Tibial nerve (tissue), 4 donors: ENCODE results near the gene ULBP2. TPM values are rescaled to one million over a fixed set of nuclear protein-coding genes. Genes with fewer than 3 reads are reported as not detected.
"Not testable (repeated sequence)": the region's sequence is repeated elsewhere in the genome, so short reads cannot be mapped to it uniquely, and the experiment has no call there.

ENCODE experiments used
- DNase-seq, 2 donors: peaks; one replicate each; pipeline ENCODE4 v3.0.0-alpha.2; 2019; ENCODE audit warnings: low spot score in 2 of 2
- H3K27ac ChIP-seq, 4 donors: fragments of 200-600 bp; sonication (generic) in 3 of 4; one replicate each; pipeline ENCODE4 v1.5.1; 2017 to 2019; ENCODE audit warnings: mild to moderate bottlenecking in 1 of 4
- H3K27me3 ChIP-seq, 2 donors: fragments of 200-600 bp; sonication (generic) in 1 of 2; one replicate each; pipeline versions ENCODE4 v1.5.1 to v1.6.0; 2017 to 2019
- H3K36me3 ChIP-seq, 3 donors: fragments of 200-600 bp; sonication (generic); one replicate each; pipeline ENCODE4 v1.5.1; 2018 to 2019
- H3K4me1 ChIP-seq, 4 donors: fragments of 200-600 bp; sonication (generic) in 3 of 4; one replicate each; pipeline ENCODE4 v1.5.1; 2017 to 2019
- H3K4me3 ChIP-seq, 4 donors: fragments of 200-600 bp; sonication (generic) in 3 of 4; one replicate each; pipeline ENCODE4 v1.5.1; 2017 to 2019; ENCODE audit warnings: mild to moderate bottlenecking in 1 of 4, moderate library complexity in 1 of 4
- H3K9me3 ChIP-seq, 4 donors: fragments of 200-600 bp; sonication (generic) in 3 of 4; one replicate each; pipeline ENCODE4 v1.5.1; 2017 to 2019
- EP300 ChIP-seq, 2 donors: sonication (generic); formaldehyde crosslinking; IDR thresholded peaks; one replicate each; pipeline ENCODE4 v1.6.1; 2017; ENCODE audit warnings: antibody characterized with exemption in 2 of 2, mild to moderate bottlenecking in 1 of 2
- POLR2A ChIP-seq, 2 donors: fragments of 450-650 bp; IDR thresholded peaks; one replicate each; pipeline ENCODE4 v1.6.1; 2017; ENCODE audit warnings: antibody characterized with exemption in 2 of 2, mild to moderate bottlenecking in 2 of 2, moderate library complexity in 2 of 2
- WGBS, 2 donors: methylation state at CpG; one replicate each; pipeline ENCODE4 v1.1.5; 2018; 5-methylcytosine and 5-hydroxymethylcytosine counted together
- total RNA-seq, 4 donors: library from RNA; depleted of rRNA; stranded (reverse); fragments of >200 nt; gene quantifications; one replicate each; pipeline ENCODE4 v1.1.0, GENCODE V29; 2016
- TF ChIP-seq, protein P1 (sequence below), 5 experiments: fragments of 200-600 bp in 3 of 5; fragments of 450-650 bp in 2 of 5; sonication (generic) in 3 of 5; IDR thresholded peaks; one replicate each; pipeline ENCODE4 v1.5.1; 2016 to 2019; ENCODE audit warnings: antibody characterized with exemption in 5 of 5, mild to moderate bottlenecking in 3 of 5, moderate library complexity in 2 of 5

Gene ULBP2
- total RNA-seq, 4 donors from 2014 or later = 0.22 TPM; not detected in 3

DNA sequence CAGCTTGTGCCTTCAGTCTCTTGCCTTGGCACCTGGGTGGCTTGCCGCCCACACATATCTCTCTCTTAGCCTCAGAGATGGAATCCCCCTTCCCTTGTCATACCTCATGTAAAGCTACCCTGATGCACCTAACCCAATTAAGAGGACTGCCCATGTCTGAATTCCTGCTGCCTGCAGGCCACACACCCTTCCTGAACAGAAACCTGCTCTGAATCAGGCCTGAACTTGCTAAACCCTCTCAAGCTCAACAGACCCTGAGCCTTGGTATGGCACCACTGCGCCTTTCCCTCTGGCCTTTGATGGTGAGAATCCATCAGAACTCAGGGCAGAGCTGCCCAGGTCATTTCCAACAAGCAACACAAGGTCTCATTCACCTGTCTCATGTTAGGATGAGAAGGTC, 24.1 kb upstream of the ULBP2 start:
- WGBS, 2 donors = 81 to 95% methylated on average over 2 of the region's 2 CpGs
- no peak for DNase-seq

DNA sequence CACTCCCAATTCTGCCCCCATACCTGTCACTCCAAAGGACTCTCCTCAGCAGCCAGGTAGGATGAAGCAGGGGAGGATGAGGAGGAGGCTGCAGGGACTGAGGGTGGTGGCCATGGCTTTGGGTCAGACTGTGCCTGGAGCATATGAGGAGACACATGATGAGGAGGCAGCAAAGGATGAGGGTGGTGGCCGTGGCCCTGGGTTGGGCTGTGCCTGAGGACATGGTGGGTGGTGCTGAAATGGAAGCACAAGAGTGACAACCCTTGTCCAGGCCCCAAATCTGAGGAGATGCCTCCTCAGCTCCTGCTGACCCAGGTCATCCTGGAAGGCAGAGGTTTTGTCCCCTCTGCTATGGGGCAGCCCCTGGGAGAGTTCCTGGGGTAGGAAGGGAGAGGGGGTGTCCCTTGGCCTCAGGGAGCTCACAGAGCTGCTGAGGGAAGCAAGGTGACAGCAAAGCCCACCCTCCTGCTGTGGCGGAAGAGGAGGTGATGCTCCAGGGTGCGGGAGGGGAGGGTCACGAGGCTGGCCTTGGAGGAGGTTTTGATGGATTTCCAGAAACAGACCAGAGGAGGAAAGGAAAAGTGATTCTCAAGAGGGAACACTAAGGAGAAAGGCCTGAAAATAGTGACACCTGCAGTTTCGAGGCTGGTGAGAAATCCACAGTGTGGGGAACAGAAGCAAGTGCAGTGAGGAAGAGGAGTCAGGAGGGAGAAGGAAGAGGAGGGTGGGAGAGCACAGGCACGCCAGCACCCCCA, 23.5 kb upstream of the ULBP2 start:
- DNase-seq = no peak
- H3K4me3 ChIP-seq = no peak overlapping the region
- peaks cover 0 to 11% (median 4%) of the 10 kb centered on the region in 4 donors for H3K4me1 ChIP-seq
- peaks cover 0 to 23% of the 10 kb centered on the region in 2 donors for H3K27me3 ChIP-seq
- H3K27ac ChIP-seq = no peak overlapping the region
- TF ChIP-seq POLR2A (IDR thresholded peaks at IDR 0.05) = no peak
- TF ChIP-seq EP300 (IDR thresholded peaks at IDR 0.05) = no peak
- TF ChIP-seq, protein P1, sequence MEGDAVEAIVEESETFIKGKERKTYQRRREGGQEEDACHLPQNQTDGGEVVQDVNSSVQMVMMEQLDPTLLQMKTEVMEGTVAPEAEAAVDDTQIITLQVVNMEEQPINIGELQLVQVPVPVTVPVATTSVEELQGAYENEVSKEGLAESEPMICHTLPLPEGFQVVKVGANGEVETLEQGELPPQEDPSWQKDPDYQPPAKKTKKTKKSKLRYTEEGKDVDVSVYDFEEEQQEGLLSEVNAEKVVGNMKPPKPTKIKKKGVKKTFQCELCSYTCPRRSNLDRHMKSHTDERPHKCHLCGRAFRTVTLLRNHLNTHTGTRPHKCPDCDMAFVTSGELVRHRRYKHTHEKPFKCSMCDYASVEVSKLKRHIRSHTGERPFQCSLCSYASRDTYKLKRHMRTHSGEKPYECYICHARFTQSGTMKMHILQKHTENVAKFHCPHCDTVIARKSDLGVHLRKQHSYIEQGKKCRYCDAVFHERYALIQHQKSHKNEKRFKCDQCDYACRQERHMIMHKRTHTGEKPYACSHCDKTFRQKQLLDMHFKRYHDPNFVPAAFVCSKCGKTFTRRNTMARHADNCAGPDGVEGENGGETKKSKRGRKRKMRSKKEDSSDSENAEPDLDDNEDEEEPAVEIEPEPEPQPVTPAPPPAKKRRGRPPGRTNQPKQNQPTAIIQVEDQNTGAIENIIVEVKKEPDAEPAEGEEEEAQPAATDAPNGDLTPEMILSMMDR (IDR thresholded peaks at IDR 0.05) = no peak
- WGBS, 2 donors = 81 to 85% methylated on average over 6 of the region's 6 CpGs
- H3K9me3 ChIP-seq = no peaks in the 10 kb centered on the region
- no peaks in the 10 kb centered on the region for H3K36me3 ChIP-seq

More for the DNA sequence above, 24.1 kb upstream of the ULBP2 start:
- Histone ChIP-seq H3K36me3 (no peaks in the 10 kb centered on the region), H3K27ac (no peak overlapping the region), H3K9me3 (no peaks in the 10 kb centered on the region), H3K27me3 (peaks cover 0 to 16% of the 10 kb centered on the region in 2 donors), H3K4me3 (no peak overlapping the region), H3K4me1 (peaks cover 0 to 5% (median 2%) of the 10 kb centered on the region in 4 donors)
- TF ChIP-seq POLR2A (IDR thresholded peaks at IDR 0.05) (no peak), EP300 (IDR thresholded peaks at IDR 0.05) (no peak)
- TF ChIP-seq, protein P1 (IDR thresholded peaks at IDR 0.05) = no peak

DNA sequence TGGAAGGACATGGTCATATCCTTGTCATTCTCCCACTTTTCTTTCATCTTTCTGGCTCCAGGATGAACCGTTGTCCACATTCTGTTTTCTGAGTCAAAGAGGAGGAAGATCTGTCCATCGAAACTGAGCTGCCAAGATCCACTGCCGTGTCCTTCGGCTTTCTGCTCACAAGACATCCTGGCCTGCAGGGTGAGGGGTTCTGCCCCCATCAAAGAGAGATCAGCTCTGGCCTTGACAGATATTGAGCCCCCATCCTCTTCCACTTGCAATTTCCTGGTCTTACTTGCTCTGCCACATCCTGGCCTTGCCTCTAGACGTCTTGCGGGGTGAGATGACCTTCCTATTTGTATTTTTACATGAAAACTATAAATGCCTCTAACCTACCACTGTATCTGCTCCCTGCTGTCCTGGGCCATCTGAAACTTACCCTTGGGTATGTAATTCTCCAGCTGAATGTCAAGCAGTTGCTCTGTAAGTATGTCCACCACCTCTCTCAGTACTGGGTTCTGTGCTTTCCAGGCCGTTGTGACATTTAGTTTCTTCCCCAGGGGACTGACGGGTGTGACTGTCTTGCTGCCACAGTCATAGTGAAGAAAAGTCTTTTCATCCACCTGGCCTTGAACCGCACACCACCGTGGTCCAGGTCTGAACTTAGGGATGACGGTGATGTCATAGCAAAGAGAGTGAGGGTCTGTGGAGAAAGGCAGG, 22.5 kb upstream of the ULBP2 start:
- 84 to 89% methylated on average over 11 of the region's 11 CpGs for WGBS, 2 donors
- DNase-seq, H3K9me3 ChIP-seq: not testable (repeated sequence)

DNA sequence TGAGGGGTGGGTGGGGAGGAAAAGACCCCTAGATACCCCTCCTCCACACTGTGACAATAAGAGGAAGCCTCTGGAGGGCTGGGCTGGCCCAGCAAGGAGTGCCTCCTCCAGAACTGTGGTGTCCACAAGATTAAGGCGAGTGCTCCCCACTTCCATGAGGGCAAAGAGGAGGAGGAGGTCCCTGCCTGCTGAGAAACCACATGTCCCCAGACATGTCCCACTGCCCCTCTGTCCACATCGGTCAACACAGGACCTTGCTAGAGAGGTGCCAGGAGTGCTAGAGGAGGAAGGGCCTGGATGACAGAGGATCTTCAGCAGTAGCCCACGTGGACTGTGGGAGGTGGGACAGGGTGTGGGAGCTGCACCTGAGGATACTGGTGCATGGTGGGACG, 22.0 kb upstream of the ULBP2 start:
- no peak for DNase-seq
- Histone ChIP-seq H3K27me3 (peaks cover 0 to 38% of the 10 kb centered on the region in 2 donors), H3K27ac (no peak overlapping the region), H3K9me3 (no peaks in the 10 kb centered on the region), H3K36me3 (no peaks in the 10 kb centered on the region), H3K4me3 (no peak overlapping the region), H3K4me1 (peaks cover 0 to 18% (median 6%) of the 10 kb centered on the region in 4 donors)
- TF ChIP-seq, protein P1 (IDR thresholded peaks at IDR 0.05) = no peak
- TF ChIP-seq POLR2A (IDR thresholded peaks at IDR 0.05) (no peak), EP300 (IDR thresholded peaks at IDR 0.05) (no peak)
- 87 to 90% methylated on average over 4 of the region's 4 CpGs for WGBS, 2 donors

More for the DNA sequence above, 22.5 kb upstream of the ULBP2 start:
- not testable (repeated sequence) for H3K36me3 ChIP-seq, H3K4me3 ChIP-seq, H3K27ac ChIP-seq
- H3K4me1 ChIP-seq = peaks cover 0 to 17% (median 6%) of the 10 kb centered on the region in 4 donors
- H3K27me3 ChIP-seq = peaks cover 0 to 32% of the 10 kb centered on the region in 2 donors

DNA sequence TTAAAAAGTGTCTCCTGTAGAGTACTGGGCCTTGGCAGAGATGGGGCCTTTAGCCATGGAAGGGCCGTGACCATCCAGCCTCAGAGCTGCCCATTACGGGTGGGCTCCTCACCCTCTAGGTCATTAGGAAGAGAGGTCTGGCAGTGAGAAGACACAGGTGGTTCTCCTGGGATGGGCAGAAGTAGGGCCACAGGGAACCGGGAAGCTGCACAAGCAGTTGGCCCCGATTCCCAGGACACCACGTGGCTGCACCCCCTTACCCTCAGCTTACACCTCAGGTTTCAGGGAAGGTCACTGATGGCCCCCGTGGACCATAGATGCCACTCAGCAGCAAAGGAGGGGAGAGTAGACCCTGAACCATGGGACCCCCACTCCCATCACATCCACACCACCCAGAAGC, 20.5 kb upstream of the ULBP2 start:
- WGBS, 2 donors = 89 to 98% methylated on average over 5 to 6 of the region's 6 CpGs
- H3K27ac ChIP-seq = no peak overlapping the region
- H3K4me1 ChIP-seq = peaks cover 0 to 31% (median 13%) of the 10 kb centered on the region in 4 donors
- H3K9me3 ChIP-seq = no peaks in the 10 kb centered on the region
- no peak for DNase-seq
- TF ChIP-seq POLR2A (IDR thresholded peaks at IDR 0.05) (no peak), EP300 (IDR thresholded peaks at IDR 0.05) (no peak)
- TF ChIP-seq, protein P1 (IDR thresholded peaks at IDR 0.05) = no peak
- H3K36me3 ChIP-seq = no peaks in the 10 kb centered on the region
- H3K27me3 ChIP-seq = peaks cover 0 to 50% of the 10 kb centered on the region in 2 donors
- no peak overlapping the region for H3K4me3 ChIP-seq

DNA sequence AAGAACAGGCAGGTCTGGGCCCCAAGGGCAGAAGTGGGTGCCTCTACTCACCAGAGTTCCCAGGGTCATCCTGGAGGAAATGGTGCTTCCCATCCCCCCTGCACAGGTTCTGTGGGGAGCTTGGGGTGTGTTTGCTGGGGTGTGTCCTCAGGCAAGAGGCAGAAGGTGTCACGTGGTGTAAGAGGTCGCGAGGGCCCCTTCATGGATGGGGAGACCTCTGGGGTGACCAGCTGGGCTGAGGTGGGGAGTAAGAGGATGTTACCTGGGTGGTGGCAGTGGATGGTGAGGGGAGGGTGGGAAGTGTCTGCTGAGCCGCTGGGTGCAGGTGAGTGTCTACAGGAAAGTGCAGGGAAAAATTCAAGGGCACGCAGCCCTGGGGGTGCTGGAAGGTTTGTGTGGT, 19.7 kb upstream of the ULBP2 start:
- not testable (repeated sequence) for H3K4me3 ChIP-seq, H3K27ac ChIP-seq, H3K36me3 ChIP-seq, H3K9me3 ChIP-seq, DNase-seq
- H3K27me3 ChIP-seq = peaks cover 0 to 55% of the 10 kb centered on the region in 2 donors
- peaks cover 0 to 32% (median 13%) of the 10 kb centered on the region in 4 donors for H3K4me1 ChIP-seq
- WGBS, 2 donors = 36 to 52% methylated on average over 5 of the region's 5 CpGs
